ENCODE data around the gene TRPT1.
"Not testable (repeated sequence)": the region's sequence is repeated elsewhere in the genome, so short reads cannot be mapped to it uniquely, and the experiment has no call there.

Gene TRPT1

DNA sequence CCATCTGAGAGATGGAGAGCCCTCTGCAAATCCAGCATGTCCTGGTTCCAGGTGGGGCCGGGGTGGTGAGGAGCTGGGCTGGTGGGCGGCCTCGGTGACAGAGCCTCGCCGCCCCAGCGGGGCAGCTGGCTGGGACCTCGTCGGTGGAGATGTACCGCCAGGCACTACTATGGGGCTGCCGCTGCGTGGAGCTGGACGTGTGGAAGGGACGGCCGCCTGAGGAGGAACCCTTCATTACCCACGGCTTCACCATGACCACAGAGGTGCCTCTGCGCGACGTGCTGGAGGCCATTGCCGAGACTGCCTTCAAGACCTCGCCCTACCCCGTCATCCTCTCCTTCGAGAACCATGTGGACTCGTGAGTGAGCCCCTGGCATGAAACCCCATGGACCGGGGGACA, 32.4 kb upstream of the TRPT1 start:
- no peak for DNase-seq

DNA sequence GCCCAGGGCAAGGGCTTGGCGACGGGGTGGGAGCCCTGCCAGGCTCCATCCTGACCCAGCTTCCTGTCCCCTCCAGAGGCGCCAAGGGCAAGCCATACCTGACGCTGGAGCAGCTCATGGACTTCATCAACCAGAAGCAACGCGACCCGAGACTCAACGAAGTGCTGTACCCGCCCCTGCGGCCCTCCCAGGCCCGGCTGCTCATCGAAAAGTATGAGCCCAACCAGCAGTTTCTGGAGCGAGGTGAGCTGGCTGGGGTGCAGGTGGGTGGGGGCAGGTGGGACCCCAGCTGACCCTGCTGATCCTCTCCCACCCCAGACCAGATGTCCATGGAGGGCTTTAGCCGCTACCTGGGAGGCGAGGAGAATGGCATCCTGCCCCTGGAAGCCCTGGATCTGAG, 30.3 kb upstream of the TRPT1 start:
- no peak for DNase-seq

DNA sequence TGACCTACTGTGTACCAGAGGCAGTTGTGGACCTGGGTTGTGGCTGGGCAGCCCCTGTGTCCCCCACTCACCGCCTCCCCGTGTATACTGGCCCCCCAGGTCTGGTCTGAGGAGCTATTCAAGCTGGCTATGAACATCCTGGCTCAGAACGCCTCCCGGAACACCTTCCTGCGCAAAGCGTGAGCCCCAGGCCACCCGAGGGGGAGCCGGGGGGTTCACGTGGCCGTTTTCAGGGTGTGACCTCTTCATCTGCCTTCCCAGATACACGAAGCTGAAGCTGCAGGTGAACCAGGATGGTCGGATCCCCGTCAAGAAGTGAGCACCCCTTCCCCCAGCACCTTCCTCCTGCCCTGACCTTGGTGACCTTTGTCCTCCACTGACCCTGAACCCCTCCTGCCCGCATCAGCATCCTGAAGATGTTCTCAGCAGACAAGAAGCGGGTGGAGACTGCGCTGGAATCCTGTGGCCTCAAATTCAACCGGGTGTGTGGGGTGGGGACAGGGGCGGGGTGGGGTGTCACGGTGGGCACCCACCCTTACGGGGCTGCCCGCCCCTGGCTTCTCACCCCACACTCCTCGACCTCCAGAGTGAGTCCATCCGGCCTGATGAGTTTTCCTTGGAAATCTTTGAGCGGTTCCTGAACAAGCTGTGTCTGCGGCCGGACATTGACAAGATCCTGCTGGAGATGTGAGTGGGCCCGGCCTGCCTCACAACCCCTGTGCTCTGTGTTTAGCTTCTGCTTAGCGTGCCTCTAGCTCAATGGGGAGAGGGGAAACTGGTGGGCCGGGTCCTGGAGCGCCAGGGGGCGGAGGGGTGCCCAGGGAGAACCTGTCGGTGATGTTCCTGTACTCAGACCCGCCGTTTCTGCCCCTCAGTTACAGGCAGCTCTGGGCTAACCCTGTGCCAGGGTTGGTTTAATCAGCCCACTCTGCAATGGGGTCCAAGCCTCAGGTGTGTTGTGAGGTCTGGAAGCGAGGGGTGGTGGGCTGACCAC, 29.4 kb upstream of the TRPT1 start:
- no peak for DNase-seq

DNA sequence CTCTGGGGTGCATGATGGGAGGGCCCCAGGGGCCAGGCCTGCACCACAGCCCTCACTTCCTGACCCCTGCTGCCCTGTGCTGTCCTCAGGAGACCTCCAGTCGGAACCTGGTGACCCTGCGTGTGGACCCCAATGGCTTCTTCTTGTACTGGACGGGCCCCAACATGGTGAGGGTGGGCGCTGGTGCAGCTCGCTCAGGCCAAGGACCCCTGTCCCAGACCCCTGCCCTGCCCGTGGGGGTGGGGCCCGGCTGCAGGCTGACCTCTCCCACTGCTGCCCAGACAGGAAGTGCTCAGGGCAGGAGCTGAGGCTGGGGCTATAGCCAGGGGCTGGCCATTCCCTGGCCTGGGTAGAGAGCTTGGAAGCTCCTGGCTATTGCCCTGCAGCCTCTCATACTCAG, 28.3 kb upstream of the TRPT1 start:
- DNase-seq, result no peak

DNA sequence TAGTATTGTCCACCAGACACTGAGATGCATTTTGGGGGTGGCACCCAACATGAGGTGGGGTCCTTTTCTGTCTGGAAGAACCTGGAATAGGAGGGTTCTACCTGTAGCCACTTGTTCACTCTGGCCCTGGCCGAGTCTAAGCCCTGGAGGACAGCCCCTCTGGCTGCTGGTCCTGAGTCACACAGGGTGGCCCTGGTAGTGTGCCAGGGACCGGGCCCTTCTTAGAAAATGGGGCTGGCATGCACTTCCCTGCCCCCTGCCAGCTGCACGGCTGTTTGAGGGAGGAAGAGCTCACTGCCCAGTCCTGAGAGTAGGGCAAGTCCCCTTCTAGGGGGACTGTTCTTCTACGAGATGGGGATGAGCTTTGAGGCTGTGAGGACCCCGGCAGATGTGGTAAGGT, 27.5 kb upstream of the TRPT1 start:
- no peak for DNase-seq

DNA sequence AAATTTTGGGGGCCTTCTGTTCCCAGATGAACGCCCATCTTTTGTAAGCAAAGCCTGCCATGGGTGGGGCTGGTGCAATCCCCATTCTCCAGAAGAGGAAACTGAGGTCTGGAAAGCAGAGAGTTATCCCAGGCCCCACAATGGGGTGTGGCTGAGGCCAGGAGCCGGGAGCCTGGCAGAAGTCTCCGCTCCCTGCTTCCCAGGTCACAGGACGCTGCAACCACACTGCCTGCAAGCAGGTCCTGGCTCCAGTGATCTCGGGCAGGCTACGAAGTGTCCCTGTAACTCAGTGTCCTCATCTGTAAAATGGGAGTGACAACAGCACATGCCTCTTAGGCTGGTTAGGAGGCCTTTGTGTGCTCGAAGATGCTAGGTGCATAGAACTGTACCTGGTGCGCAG, 27.1 kb upstream of the TRPT1 start:
- DNase-seq, result no peak

DNA sequence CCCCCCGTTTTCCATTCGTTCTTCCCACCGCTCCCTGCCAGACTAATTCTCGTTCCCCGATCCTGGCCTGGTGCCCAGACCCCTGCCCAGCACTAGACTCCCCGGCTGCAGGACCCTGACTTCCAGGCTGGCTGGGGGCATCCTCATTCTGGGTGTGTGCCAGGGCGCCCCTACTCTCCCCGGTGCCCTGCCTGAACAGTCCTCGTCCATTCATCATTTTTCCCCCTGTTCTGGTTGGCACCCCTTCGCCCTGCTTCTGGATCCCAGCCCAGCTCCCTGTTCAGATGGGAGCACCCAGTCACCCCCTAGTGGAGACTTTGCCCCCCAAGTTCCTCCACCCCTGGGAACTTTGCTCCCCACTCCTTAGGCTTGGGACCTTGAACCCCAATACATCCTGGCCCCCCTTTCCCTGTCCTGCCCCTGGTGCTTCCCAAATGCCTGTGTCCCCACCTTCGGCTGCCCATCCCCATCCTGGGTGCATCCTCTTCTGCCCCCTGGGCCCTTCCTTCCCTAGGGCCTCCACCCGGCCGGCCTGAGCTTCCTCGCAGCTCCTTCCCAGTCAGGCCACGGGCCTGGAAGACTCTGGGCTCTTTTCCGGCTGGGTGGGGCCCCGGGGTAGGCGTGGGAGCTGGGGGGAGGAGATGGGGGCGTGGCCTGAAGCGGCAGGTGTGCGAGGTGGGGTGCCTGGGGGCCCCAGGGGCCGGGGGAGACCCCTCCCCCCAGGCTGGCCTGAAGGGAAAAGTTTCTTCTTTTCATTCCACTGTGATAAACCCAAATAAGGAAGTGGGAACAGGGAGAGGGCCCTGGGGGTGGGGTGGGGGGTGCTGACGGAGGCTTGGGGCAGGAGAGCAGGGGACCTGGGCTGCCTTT, 26.3 kb upstream of the TRPT1 start:
- DNase-seq, result peak; percentile 5

DNA sequence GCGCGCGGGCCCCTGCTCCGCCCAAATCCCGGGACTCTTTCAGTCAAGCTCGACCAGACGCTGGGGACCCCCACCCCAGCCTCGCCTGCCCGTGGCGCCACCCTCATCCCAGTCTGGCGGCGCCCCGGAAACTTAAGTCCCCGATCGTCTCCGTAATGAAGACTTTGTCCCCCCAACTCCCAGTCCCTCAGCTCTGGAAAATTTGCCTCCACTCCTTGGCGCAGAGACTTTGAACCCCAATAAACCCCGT, 25.7 kb upstream of the TRPT1 start:
- no peak for DNase-seq

DNA sequence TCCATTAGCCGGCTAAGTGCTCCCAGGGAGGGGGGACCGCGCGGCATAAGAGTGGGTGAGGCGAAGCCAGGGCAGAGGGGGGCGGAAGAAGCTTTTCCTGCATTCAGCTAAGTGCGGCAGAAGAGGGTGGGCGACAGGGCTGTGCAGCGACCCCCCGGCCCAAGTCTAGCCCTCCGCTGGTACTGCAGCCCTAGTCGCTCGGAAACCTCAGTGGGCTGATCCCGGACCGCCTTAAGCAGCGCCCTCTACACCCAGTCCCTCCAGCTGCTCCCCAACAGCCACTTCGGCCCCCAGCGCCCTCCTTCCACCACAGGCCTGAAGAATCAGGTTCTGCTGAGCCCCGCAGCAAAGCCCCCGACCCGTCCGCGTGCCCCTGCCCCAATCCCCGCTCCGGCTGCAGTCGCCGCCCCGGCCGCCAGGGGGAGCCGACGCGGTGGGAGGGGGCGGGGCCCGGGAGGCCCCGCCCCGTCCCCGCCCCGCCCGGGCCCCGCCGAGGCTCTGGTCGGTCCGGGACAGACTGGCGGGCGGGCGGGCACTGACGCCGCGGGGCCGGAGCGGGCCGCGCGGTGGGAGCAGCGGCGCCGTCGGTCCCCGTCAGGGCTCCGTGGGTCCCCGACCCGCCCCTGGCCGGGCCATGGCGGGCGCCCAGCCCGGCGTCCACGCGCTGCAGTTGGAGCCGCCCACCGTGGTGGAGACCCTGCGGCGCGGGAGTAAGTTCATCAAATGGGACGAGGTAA, 25.2 kb upstream of the TRPT1 start, which contains the start of gene PLCB3:
PLCB3 (plus strand) TSS at position 515 of the 737 bp plus-strand sequence; CDS start at position 635, 120 bp downstream.
- DNase-seq, result peak; percentile 42

DNA sequence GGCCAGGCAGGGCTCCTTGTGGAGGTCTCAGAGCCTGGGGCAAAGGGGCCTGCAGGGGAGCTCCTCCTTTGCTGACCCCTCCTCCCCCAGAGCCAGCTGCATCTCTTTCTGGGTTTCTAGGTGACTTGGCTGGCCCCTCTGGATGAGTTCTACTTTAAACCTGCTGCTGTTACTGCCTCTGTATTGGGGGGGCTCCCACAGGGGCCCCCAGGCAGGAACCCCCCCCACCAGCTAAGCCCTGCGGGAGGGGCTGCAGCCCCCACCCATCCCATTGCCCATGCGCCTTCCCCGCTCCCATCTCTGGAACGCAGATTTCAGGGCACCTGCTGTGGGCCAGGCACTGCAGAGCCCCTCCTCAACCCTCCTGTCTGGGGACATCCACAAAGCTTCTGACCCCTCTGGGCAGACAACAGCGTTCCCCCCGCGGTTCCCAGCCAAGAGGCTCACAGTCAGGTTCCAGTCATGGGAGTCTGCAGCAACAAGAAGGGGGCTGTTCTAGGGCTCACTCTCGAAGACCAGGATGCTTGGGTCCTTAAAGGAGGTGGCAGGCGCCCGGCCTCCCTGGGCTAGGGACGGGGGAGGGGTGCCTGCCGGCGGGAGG, 24.5 kb upstream of the TRPT1 start:
- DNase-seq, result no peak

DNA sequence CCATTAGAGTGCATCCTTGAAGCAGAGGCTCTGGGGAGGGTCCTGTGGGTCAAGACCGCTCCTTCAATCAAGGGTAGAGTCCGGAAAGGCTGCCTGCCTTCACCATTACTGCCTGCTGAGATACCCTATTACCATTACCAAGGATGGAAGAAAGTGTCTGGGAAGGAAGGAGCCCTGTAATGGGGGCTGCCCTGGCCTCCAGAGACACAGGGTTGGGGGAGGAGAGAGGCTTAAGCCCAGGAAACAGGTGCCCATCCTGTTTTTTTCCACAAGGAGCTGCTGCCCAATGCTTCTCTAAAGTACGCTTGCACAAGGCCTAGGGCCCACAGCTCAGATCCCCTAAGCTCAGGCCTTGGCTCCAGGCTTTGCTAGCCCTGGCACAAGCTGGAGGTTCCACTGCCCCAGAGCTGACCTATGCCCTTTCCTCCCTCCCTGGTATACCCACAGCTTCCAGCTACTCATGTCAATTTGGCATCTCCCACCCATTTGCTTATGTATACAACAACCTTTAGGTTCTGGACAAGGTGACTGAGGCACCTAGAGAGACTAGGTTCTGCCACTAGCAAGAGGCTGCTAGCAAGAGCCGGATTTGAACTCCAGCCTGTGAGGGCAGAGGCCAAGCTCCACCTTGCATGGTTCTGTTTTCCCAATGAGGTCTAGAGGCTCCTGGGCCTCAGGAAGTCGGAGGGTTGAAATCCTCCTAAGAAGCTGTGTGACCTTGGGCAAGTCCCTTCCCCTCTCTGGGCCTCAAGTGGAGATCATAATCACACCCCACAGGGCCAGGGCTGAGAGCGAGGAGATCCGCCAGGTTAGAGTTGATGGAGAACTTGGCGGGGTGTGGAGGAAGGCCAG, 23.8 kb upstream of the TRPT1 start:
- no peak for DNase-seq

DNA sequence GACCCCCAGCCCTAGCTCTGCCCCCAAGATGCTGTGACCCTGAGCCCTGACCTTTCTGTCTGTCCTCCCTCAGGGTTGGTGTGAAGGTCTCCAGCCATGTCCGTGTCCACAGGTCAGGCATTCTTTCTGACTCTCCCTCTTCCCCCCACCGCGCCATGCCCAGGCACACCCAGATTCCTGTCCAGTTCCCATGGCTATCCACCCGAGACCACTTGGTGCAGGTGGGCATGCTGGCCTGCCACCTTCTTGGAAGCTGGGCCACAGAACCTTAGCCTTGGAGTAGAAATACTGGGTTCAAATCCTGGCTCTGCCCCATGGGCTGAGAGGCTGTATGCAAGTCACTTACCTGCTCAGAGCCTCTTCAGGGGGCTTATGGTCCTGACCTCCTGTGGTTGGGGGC, 23.1 kb upstream of the TRPT1 start:
- DNase-seq, result no peak

DNA sequence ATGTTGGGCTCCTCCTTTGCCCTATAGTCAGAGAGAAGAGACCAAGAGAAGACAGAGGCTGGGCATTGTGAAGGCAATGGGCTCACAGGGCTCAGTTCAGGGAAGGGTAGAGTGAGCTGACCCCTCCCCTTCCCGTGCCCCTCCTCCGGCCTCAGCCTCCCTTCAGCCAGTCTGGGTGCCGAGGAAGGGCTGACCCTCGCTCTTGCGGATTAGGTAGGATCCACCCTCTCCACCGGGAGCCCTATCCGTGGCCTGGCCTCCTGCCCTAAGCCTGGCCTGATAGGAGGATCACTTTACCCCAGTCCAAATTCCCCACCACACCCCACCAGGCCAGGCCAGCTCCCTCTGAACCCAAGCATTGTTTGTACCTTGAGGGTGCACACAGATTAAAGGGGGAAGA, 22.6 kb upstream of the TRPT1 start:
- DNase-seq, result no peak

DNA sequence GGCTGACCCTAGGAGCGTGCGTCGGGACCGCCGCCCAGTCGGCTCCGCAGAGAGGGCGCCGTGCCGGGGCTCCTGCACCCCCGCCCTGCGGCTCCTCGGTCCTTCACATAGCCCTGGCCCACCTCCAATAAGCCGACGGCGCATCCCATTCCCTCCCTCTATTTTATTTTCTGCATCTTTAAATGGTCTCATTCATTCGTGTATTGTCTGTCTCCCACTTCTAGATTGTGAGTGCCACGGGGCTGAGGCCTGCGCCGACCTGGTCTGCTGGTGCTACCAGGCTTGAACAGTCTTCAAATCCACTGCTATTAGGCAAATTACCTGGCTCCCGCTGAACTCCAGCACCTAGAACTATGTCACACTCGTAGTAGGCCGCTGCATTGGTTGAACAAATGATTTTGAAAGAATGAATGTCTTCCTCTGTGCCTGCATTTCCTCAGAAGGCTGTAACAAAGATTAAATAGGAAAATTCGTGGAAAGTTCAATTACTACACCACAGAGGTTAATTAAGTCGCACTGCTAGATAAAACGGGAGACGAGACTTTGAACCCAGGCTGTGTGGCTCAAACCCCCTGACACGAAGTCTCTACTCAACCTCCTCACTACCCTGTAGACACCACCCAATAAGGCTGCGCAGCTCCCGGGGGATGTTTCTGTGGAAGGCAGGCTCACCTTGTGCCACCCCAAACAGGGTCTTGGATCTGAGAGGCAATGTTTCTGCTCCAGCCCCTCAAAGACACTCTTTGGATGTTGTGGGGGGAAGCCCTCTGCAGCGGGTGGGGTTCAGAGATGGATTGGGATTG, 21.9 kb upstream of the TRPT1 start:
- no peak for DNase-seq

DNA sequence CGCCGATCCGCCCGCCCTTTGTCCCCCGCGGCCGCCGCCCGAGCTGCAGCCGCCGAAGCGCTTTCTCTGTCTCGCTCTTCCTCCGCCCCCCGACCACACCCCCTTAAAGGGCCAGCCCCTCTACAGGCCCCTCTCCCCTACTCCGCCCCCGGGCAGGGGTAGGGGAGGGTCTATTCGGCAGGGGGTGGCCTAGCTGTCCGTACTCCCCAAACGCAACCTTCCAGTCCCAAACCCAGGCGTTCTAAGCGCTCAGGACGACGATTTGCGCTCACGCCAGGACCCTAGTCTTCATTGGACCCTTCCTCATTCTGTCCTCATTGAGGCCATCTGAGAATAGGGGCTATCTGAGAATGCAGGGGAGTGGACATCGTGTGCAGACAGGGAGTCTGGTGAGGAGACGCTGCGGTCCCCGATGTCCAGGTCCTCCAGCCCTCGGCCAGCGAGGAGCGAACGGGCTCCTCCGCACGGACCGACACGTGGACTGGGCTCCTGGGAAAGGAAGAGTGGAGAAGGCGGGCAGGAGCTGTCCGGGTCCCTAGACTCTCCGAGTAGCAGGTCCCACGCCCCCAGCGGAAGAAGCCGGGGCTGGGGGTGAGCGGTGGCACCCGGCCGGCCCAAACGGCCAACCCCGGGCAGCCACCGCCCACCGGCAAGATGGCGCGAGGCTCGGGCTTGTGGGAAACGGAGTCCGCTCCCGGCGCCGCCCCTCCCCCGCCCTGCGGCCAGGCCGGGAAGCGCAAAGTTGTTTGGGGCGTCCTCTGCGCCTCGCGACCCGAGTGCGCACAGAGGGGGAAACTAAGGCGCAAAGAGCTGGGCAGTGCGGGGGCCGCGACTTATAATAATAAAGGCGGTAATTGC, 21.1 kb upstream of the TRPT1 start, which contains the start of gene PPP1R14B:
PPP1R14B (minus strand) TSS at position 73 of the 858 bp plus-strand sequence. CDS start 270 bp downstream, outside the sequence.
- DNase-seq, result peak; percentile 69

DNA sequence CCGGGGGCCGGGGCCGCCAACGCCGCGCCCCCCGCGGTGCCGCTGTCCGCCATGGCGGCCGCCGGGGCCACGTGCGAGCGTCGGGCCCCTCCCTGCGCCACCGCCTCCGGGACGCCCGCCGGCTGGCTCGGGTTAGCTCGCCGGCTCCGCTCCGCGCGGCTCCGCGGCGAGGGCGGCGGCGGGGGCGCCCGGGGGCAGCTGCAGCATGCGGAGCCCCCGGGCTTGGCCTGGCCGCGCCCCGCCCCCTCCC, 20.6 kb upstream of the TRPT1 start:
- not testable (repeated sequence) for DNase-seq

DNA sequence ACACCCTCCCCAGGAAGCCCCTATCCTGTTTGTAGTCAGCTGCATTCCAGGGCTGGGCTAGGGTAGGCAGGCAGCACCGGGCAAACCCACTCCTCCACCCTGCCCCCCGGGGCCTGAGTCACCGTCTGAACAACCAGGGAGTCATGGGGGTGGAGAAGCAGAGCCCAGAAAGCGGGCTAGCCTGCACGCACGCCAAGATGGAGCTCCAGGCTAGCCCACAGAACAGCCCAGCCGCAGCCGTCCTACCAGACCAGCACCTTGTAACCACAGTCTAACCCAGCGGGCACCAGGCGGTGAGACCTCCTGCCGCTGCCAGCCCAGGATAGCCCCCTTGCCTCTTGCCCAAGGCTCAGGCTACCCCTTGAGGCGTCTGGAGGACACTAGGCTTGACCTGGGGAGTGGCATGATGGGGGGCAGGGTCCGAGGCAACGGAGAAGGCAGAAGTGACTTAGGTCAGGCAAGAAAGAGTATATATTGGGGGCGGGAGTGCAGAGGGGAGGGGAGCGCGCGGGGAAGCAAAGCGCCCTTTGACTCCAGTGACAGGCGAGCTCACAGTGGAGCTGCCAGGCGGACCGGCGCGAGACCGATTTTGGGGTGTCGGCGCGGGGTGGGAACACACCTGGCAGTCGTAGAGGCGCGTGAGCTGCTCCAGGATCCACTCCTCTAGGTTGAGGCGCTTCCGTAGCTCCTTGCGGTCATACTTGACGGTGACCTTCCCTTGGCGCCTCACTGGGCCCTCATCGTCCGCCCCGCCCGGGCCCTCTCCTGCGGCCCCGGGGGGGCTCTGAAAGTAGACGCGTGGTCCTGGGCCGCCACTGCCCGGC, 20.0 kb upstream of the TRPT1 start:
- peak; percentile 31 for DNase-seq

DNA sequence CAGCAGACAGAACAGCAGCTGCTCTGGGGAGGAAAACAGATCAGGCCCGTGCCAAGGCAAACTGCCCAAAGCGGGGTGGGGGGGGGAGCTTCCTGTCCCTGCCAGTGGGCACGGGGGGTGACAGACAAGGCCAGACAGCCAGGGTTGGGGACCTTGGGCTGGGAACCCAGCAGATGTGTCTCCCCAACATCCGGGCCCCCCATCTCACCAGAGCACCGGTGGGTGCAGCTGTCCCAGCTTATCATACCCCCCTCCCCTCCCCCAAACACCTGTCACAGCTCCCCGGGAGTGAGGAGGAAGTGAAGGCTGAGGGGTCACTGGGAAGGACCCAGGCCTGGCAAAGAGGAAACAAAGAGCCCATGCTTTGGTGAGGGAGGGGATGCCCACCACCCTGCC, 19.4 kb upstream of the TRPT1 start:
- no peak for DNase-seq

DNA sequence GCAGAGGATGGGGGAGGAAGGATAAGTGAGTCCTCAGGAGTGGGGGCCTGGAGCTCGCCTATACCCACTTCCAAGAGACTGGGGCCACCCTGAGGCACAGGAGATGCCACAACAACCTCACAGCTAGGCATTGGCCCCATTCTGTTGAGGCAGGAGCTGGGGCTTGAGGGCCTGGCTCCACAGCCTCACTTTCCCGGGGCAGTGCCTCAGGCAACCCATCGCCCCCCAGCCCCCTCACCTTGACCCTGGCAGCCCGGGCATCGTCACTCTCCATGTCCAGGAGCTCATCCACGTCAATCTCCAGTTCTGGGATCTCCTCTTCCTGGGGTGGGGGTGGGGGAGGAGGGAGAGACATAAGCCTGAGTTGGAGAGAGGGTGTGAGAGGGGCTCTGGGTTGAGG, 19.0 kb upstream of the TRPT1 start:
- DNase-seq, result no peak

All from NCI-H1105 treated with DMSO at 0.1 percent for 48 hours (cell line).